Loucy (cell line): ENCODE results near the gene EPS8L3.

Experiments used
- CTCF ChIP-seq: fragments of 200-600 bp; sonication (generic); conservative IDR thresholded peaks from 2 replicates; pipeline ENCODE4 v1.5.1; 2014; ENCODE audit warnings: mild to moderate bottlenecking, antibody characterized with exemption, low read length
- EZH2phosphoT487 ChIP-seq: fragments of 200-600 bp; IDR thresholded peaks from 2 replicates; pipeline ENCODE4 v1.6.1; 2018; ENCODE audit warnings: antibody characterized with exemption, mild to moderate bottlenecking, moderate library complexity, borderline replicate concordance

GRCh38 chr1:109760581-109761226 is 3.0 kb downstream of the EPS8L3 start:
- TF ChIP-seq CTCF (no peak), EZH2phosphoT487 (no peak)
